Activated CD4-positive, alpha-beta T cell treated with anti-CD3 and anti-CD28 coated beads, Interleukin-2, amount 10 ng/mL, durations not matched to agents 24 days and 14 days (primary cell): ENCODE measurements around the gene TMEM163. TPM values are rescaled to one million over a fixed set of nuclear protein-coding genes. Genes with fewer than 3 reads are reported as not detected.
"Not testable (repeated sequence)": the region's sequence is repeated elsewhere in the genome, so short reads cannot be mapped to it uniquely, and the experiment has no call there.

ENCODE experiments used
- DNase-seq: peaks from one replicate; pipeline ENCODE4 v3.0.0; 2022
- H3K27ac Mint-ChIP-seq: one replicate; pipeline ENCODE4 v1.8.0; 2022; ENCODE audit warnings: mild to moderate bottlenecking, mixed read lengths
- H3K27me3 Mint-ChIP-seq: one replicate; pipeline ENCODE4 v1.8.0; 2022; ENCODE audit warnings: mixed read lengths
- H3K36me3 Mint-ChIP-seq: one replicate; pipeline ENCODE4 v1.8.0; 2022; ENCODE audit warnings: low read depth, mild to moderate bottlenecking, mixed read lengths
- H3K4me1 Mint-ChIP-seq: one replicate; pipeline ENCODE4 v1.8.0; 2021; ENCODE audit warnings: mixed read lengths
- H3K4me3 Mint-ChIP-seq: one replicate; pipeline ENCODE4 v1.8.0; 2022; ENCODE audit warnings: mild to moderate bottlenecking, moderate library complexity, mixed read lengths
- H3K9me3 Mint-ChIP-seq: one replicate; pipeline ENCODE4 v1.8.0; 2021; ENCODE audit warnings: mixed read lengths
- intact Hi-C: fragments of 100-400 bp; cut with micrococcal nuclease; formaldehyde crosslinking; loops from one replicate; pipeline ENCODE4 v1.15.1; 2023
- total RNA-seq: library from RNA; stranded (reverse); gene quantifications from 2 replicates; pipeline ENCODE4 v1.2.3, GENCODE V29; 2022

Gene TMEM163
- total RNA-seq, 1 donor from 2014 or later: 0.23 TPM

- no peak for DNase-seq
- H3K9me3 Mint-ChIP-seq: peaks cover 23% of the 10 kb centered on the region
- H3K4me3 Mint-ChIP-seq: no peak overlapping the region
- H3K4me1 Mint-ChIP-seq: no peaks in the 10 kb centered on the region
- H3K27ac Mint-ChIP-seq: no peak overlapping the region
- intact Hi-C loops: no loop called here
- no peaks in the 10 kb centered on the region for H3K36me3 Mint-ChIP-seq
- H3K27me3 Mint-ChIP-seq: no peaks in the 10 kb centered on the region
Measured at GRCh38 chr2:134593519-134593918, 125.3 kb downstream of the TMEM163 start.

GRCh38 chr2:134592377-134592776 lies 126.4 kb downstream of the TMEM163 start:
- no peaks in the 10 kb centered on the region for H3K36me3 Mint-ChIP-seq

GRCh38 chr2:134591526-134591925 lies 127.3 kb downstream of the TMEM163 start:
- H3K27ac Mint-ChIP-seq: no peak overlapping the region
- DNase-seq: no peak
- H3K27me3 Mint-ChIP-seq: no peaks in the 10 kb centered on the region
- intact Hi-C loops: no loop called here
- H3K4me1 Mint-ChIP-seq: no peaks in the 10 kb centered on the region
- no peak overlapping the region for H3K4me3 Mint-ChIP-seq
- no peaks in the 10 kb centered on the region for H3K36me3 Mint-ChIP-seq
- peaks cover 24% of the 10 kb centered on the region for H3K9me3 Mint-ChIP-seq

More at GRCh38 chr2:134592377-134592776, 126.4 kb downstream of the TMEM163 start:
- Mint-ChIP-seq H3K27ac (no peak overlapping the region), H3K4me3 (no peak overlapping the region), H3K4me1 (no peaks in the 10 kb centered on the region), H3K27me3 (no peaks in the 10 kb centered on the region), H3K9me3 (peaks cover 24% of the 10 kb centered on the region)
- intact Hi-C loops: no loop called here
- DNase-seq: no peak

- Mint-ChIP-seq H3K4me1 (no peaks in the 10 kb centered on the region), H3K27ac (no peak overlapping the region), H3K9me3 (peaks cover 24% of the 10 kb centered on the region), H3K36me3 (no peaks in the 10 kb centered on the region), H3K4me3 (no peak overlapping the region), H3K27me3 (no peaks in the 10 kb centered on the region)
- no peak for DNase-seq
- intact Hi-C loops: no loop called here
Measured at GRCh38 chr2:134590679-134591078, 128.1 kb downstream of the TMEM163 start.

- H3K4me1 Mint-ChIP-seq, H3K27ac Mint-ChIP-seq: not testable (repeated sequence)
Measured at GRCh38 chr2:134589171-134590083, 129.4 kb downstream of the TMEM163 start.

GRCh38 chr2:134588556-134588955 lies 130.2 kb downstream of the TMEM163 start:
- H3K27me3 Mint-ChIP-seq: no peaks in the 10 kb centered on the region

More at GRCh38 chr2:134589171-134590083, 129.4 kb downstream of the TMEM163 start:
- H3K4me3 Mint-ChIP-seq, intact Hi-C loops, DNase-seq, H3K36me3 Mint-ChIP-seq, H3K27me3 Mint-ChIP-seq: not testable (repeated sequence)
- H3K9me3 Mint-ChIP-seq: peaks cover 24% of the 10 kb centered on the region

GRCh38 chr2:134586326-134586965 lies 132.4 kb downstream of the TMEM163 start:
- DNase-seq: no peak
- H3K27me3 Mint-ChIP-seq: no peaks in the 10 kb centered on the region
- peaks cover 27% of the 10 kb centered on the region for H3K9me3 Mint-ChIP-seq
- H3K27ac Mint-ChIP-seq: no peak overlapping the region
- intact Hi-C loops: no loop called here
- H3K4me3 Mint-ChIP-seq: no peak overlapping the region
- H3K4me1 Mint-ChIP-seq: peaks cover 12% of the 10 kb centered on the region
- H3K36me3 Mint-ChIP-seq: no peaks in the 10 kb centered on the region

More at GRCh38 chr2:134588556-134588955, 130.2 kb downstream of the TMEM163 start:
- DNase-seq: no peak
- Mint-ChIP-seq H3K9me3 (peaks cover 24% of the 10 kb centered on the region), H3K36me3 (no peaks in the 10 kb centered on the region), H3K4me1 (peaks cover 3% of the 10 kb centered on the region), H3K4me3 (no peak overlapping the region), H3K27ac (no peak overlapping the region)
- intact Hi-C loops: no loop called here

GRCh38 chr2:134583997-134584520 lies 134.7 kb downstream of the TMEM163 start:
- intact Hi-C loops: no loop called here
- H3K27me3 Mint-ChIP-seq: peaks cover 1% of the 10 kb centered on the region
- no peak for DNase-seq
- H3K27ac Mint-ChIP-seq: no peak overlapping the region
- H3K9me3 Mint-ChIP-seq: peaks cover 16% of the 10 kb centered on the region
- peaks cover 15% of the 10 kb centered on the region for H3K4me1 Mint-ChIP-seq
- no peaks in the 10 kb centered on the region for H3K36me3 Mint-ChIP-seq
- H3K4me3 Mint-ChIP-seq: no peak overlapping the region

- Mint-ChIP-seq H3K36me3 (no peaks in the 10 kb centered on the region), H3K4me3 (no peak overlapping the region), H3K27ac (peak overlapping the region; percentile 25), H3K9me3 (peaks cover 10% of the 10 kb centered on the region), H3K27me3 (peaks cover 1% of the 10 kb centered on the region), H3K4me1 (peaks cover 15% of the 10 kb centered on the region)
- DNase-seq: peak; percentile 58
- intact Hi-C loops: no loop called here
Measured at GRCh38 chr2:134583462-134583861, 135.3 kb downstream of the TMEM163 start.

GRCh38 chr2:134582547-134582899 lies 136.3 kb downstream of the TMEM163 start:
- H3K9me3 Mint-ChIP-seq: peaks cover 5% of the 10 kb centered on the region
- DNase-seq: no peak
- H3K36me3 Mint-ChIP-seq: no peaks in the 10 kb centered on the region
- peaks cover 1% of the 10 kb centered on the region for H3K27me3 Mint-ChIP-seq
- H3K4me1 Mint-ChIP-seq: peaks cover 15% of the 10 kb centered on the region
- intact Hi-C loops: no loop called here
- no peak overlapping the region for H3K4me3 Mint-ChIP-seq
- H3K27ac Mint-ChIP-seq: peak overlapping the region; percentile 9

GRCh38 chr2:134581877-134582546 lies 136.8 kb downstream of the TMEM163 start:
- H3K36me3 Mint-ChIP-seq: no peaks in the 10 kb centered on the region
- H3K4me1 Mint-ChIP-seq: peaks cover 15% of the 10 kb centered on the region
- no peak overlapping the region for H3K4me3 Mint-ChIP-seq
- H3K27me3 Mint-ChIP-seq: peaks cover 1% of the 10 kb centered on the region
- intact Hi-C loops: no loop called here
- no peak for DNase-seq
- H3K9me3 Mint-ChIP-seq: peaks cover 5% of the 10 kb centered on the region
- peak overlapping the region; percentile 9 for H3K27ac Mint-ChIP-seq

GRCh38 chr2:134578316-134578715 lies 140.5 kb downstream of the TMEM163 start:
- no peak overlapping the region for H3K4me3 Mint-ChIP-seq
- peaks cover 5% of the 10 kb centered on the region for H3K9me3 Mint-ChIP-seq
- H3K27me3 Mint-ChIP-seq: peaks cover 3% of the 10 kb centered on the region
- no peak overlapping the region for H3K27ac Mint-ChIP-seq
- no peak for DNase-seq
- no peaks in the 10 kb centered on the region for H3K36me3 Mint-ChIP-seq
- intact Hi-C loops: no loop called here
- peaks cover 12% of the 10 kb centered on the region for H3K4me1 Mint-ChIP-seq

- peaks cover 5% of the 10 kb centered on the region for H3K27me3 Mint-ChIP-seq
- H3K36me3 Mint-ChIP-seq: no peaks in the 10 kb centered on the region
- no peak overlapping the region for H3K27ac Mint-ChIP-seq
- H3K4me3 Mint-ChIP-seq: no peak overlapping the region
- intact Hi-C loops: no loop called here
- peak; percentile 58 for DNase-seq
- peaks cover 2% of the 10 kb centered on the region for H3K4me1 Mint-ChIP-seq
- H3K9me3 Mint-ChIP-seq: no peaks in the 10 kb centered on the region
Measured at GRCh38 chr2:134576478-134576877, 142.3 kb downstream of the TMEM163 start.

GRCh38 chr2:134575888-134576287 lies 142.9 kb downstream of the TMEM163 start:
- Mint-ChIP-seq H3K4me3 (no peak overlapping the region), H3K27me3 (peaks cover 5% of the 10 kb centered on the region)
- intact Hi-C loops: no loop called here

More at GRCh38 chr2:134575888-134576287, 142.9 kb downstream of the TMEM163 start:
- Mint-ChIP-seq H3K9me3 (no peaks in the 10 kb centered on the region), H3K4me1 (no peaks in the 10 kb centered on the region), H3K27ac (no peak overlapping the region), H3K36me3 (no peaks in the 10 kb centered on the region)
- no peak for DNase-seq
